ENCODE data around the gene MX2. TPM values are rescaled to one million over a fixed set of nuclear protein-coding genes. Genes with fewer than 3 reads are reported as not detected.

Gene MX2
- total and polyA plus RNA-seq, 2 donors (not counting 1 experiment from before 2014, with no cell fraction given) = 2.0 to 3.6 TPM

DNA sequence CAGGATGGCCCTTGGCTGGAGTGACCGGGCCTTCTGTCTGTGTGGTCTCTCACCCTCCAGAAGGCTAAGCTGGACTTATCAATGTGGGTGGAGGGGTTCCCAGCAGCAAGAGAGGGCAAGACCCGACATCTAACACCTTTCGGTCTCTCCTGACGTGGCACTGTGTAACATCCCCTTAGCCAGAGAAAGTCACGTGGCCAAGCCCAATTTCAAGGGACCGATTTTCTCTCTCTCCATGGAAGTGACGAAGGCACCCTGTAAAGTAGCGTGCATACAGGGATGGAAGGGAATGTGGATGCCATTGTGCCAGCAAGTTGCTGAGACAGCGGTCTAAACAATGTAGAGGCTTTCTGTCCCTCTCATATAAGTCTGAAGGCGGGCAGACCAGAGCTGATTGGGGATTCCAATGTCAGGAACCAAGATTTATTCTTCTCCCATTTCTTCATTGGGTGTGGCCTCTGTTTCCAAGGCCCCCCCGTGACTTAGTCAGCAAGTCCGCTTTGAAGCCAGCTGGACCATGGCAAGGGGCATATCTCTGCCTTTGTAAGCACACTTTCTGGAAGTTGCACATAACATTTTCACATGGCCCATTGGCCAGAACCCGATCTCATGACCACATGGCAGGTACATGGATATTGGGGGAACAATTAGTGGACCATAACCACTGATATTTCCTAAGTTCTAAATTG lies 76.7 kb downstream of the MX2 start:
- no peak for DNase-seq (ENCODE audit: low read depth in 2 of 2)
- Histone ChIP-seq H3K4me3 (replicated peaks in 1 of 4; ENCODE audit: control extremely low read depth in 1 of 4, insufficient read depth in 1 of 4, low read depth in 3 of 4, low read length in 4 of 4) (no peak overlapping the region), H2AFZ (ENCODE audit: low read length) (no peak overlapping the region), H3K79me2 (ENCODE audit: control insufficient read depth, insufficient read depth, low read length) (no peaks in the 10 kb centered on the region), H3K9ac (ENCODE audit: insufficient read depth, low read length) (no peak overlapping the region), H4K20me1 (ENCODE audit: control insufficient read depth, extremely low read depth, insufficient read depth, low read length) (no peaks in the 10 kb centered on the region), H3K27ac (ENCODE audit: insufficient read depth, low read length) (no peak overlapping the region), H3K4me1 (ENCODE audit: control insufficient read depth, extremely low read depth, insufficient read depth, low read length) (no peaks in the 10 kb centered on the region), H3K4me2 (ENCODE audit: extremely low read depth, insufficient read depth, low read length) (no peak overlapping the region), H3K9me3 (ENCODE audit: control insufficient read depth, insufficient read depth, low read depth, low read length) (no peaks in the 10 kb centered on the region), H3K27me3 (ENCODE audit: control insufficient read depth, insufficient read depth, low read length) (no peaks in the 10 kb centered on the region), H3K36me3 (ENCODE audit: control insufficient read depth, insufficient read depth, low read length) (no peaks in the 10 kb centered on the region)
- TF ChIP-seq, protein P1, sequence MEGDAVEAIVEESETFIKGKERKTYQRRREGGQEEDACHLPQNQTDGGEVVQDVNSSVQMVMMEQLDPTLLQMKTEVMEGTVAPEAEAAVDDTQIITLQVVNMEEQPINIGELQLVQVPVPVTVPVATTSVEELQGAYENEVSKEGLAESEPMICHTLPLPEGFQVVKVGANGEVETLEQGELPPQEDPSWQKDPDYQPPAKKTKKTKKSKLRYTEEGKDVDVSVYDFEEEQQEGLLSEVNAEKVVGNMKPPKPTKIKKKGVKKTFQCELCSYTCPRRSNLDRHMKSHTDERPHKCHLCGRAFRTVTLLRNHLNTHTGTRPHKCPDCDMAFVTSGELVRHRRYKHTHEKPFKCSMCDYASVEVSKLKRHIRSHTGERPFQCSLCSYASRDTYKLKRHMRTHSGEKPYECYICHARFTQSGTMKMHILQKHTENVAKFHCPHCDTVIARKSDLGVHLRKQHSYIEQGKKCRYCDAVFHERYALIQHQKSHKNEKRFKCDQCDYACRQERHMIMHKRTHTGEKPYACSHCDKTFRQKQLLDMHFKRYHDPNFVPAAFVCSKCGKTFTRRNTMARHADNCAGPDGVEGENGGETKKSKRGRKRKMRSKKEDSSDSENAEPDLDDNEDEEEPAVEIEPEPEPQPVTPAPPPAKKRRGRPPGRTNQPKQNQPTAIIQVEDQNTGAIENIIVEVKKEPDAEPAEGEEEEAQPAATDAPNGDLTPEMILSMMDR (conservative IDR thresholded peaks at IDR 0.05 in 1 of 2, IDR thresholded peaks at IDR 0.05 in 1 of 2; ENCODE audit: low read depth in 1 of 2, low read length in 2 of 2) = no peak
- no peak for TF ChIP-seq EZH2 (IDR thresholded peaks at IDR 0.05; ENCODE audit: low read length, missing control alignments)

DNA sequence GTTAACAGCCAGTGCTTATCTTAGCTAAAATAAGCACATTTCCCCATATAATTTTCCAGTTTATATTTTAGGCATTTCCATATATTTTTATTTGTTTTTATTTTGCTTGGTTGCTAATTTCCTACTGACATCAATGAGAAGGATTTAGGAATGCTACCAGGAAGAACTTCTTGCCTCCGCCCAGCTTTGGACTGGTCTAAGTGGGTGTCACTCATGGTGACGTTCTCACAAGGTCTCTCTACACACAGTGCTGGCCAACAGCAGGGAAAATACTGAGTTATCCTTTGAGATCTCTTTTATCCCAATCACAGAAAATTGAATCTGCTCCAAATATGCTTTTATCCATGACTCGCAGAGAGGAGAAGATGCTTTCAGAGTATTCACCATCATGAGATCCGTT lies 77.4 kb downstream of the MX2 start:
- TF ChIP-seq EZH2 (IDR thresholded peaks at IDR 0.05; ENCODE audit: low read length, missing control alignments) = no peak
- TF ChIP-seq, protein P1 (conservative IDR thresholded peaks at IDR 0.05 in 1 of 2, IDR thresholded peaks at IDR 0.05 in 1 of 2; ENCODE audit: low read depth in 1 of 2, low read length in 2 of 2) = no peak
- no peak overlapping the region for H2AFZ ChIP-seq (ENCODE audit: low read length)

DNA sequence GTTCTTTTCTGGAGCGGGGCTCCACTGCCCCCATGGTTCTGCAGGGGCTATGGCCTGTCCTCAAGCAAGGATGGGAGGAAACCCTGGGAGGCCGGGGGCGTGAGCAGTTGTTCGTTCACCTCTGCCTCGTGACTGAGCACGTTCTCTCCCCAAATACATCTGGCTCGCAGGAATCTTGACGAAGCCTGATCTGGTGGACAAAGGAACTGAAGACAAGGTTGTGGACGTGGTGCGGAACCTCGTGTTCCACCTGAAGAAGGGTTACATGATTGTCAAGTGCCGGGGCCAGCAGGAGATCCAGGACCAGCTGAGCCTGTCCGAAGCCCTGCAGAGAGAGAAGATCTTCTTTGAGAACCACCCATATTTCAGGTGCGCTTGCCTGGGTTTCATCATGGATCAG lies 79.7 kb downstream of the MX2 start:
- Histone ChIP-seq H2AFZ (ENCODE audit: low read length) (no peak overlapping the region), H3K9me3 (ENCODE audit: control insufficient read depth, insufficient read depth, low read depth, low read length) (no peaks in the 10 kb centered on the region)

More for the DNA sequence above, 77.4 kb downstream of the MX2 start:
- H3K9ac ChIP-seq (ENCODE audit: insufficient read depth, low read length) = no peak overlapping the region
- no peak overlapping the region for H3K4me3 ChIP-seq (replicated peaks in 1 of 4; ENCODE audit: control extremely low read depth in 1 of 4, insufficient read depth in 1 of 4, low read depth in 3 of 4, low read length in 4 of 4)
- H4K20me1 ChIP-seq (ENCODE audit: control insufficient read depth, extremely low read depth, insufficient read depth, low read length) = no peaks in the 10 kb centered on the region
- H3K27ac ChIP-seq (ENCODE audit: insufficient read depth, low read length) = no peak overlapping the region
- no peaks in the 10 kb centered on the region for H3K4me1 ChIP-seq (ENCODE audit: control insufficient read depth, extremely low read depth, insufficient read depth, low read length)
- no peaks in the 10 kb centered on the region for H3K79me2 ChIP-seq (ENCODE audit: control insufficient read depth, insufficient read depth, low read length)
- no peaks in the 10 kb centered on the region for H3K9me3 ChIP-seq (ENCODE audit: control insufficient read depth, insufficient read depth, low read depth, low read length)
- H3K27me3 ChIP-seq (ENCODE audit: control insufficient read depth, insufficient read depth, low read length) = no peaks in the 10 kb centered on the region
- H3K4me2 ChIP-seq (ENCODE audit: extremely low read depth, insufficient read depth, low read length) = no peak overlapping the region
- no peak for DNase-seq (ENCODE audit: low read depth in 2 of 2)
- no peaks in the 10 kb centered on the region for H3K36me3 ChIP-seq (ENCODE audit: control insufficient read depth, insufficient read depth, low read length)

More for the DNA sequence above, 79.7 kb downstream of the MX2 start:
- H3K27me3 ChIP-seq (ENCODE audit: control insufficient read depth, insufficient read depth, low read length) = no peaks in the 10 kb centered on the region
- H3K79me2 ChIP-seq (ENCODE audit: control insufficient read depth, insufficient read depth, low read length) = no peaks in the 10 kb centered on the region
- no peak overlapping the region for H3K27ac ChIP-seq (ENCODE audit: insufficient read depth, low read length)
- no peak overlapping the region for H3K4me2 ChIP-seq (ENCODE audit: extremely low read depth, insufficient read depth, low read length)
- no peak overlapping the region for H3K4me3 ChIP-seq (replicated peaks in 1 of 4; ENCODE audit: control extremely low read depth in 1 of 4, insufficient read depth in 1 of 4, low read depth in 3 of 4, low read length in 4 of 4)
- H3K36me3 ChIP-seq (ENCODE audit: control insufficient read depth, insufficient read depth, low read length) = no peaks in the 10 kb centered on the region
- TF ChIP-seq, protein P1 (conservative IDR thresholded peaks at IDR 0.05 in 1 of 2, IDR thresholded peaks at IDR 0.05 in 1 of 2; ENCODE audit: low read depth in 1 of 2, low read length in 2 of 2) = no peak
- TF ChIP-seq EZH2 (IDR thresholded peaks at IDR 0.05; ENCODE audit: low read length, missing control alignments) = no peak
- no peaks in the 10 kb centered on the region for H3K4me1 ChIP-seq (ENCODE audit: control insufficient read depth, extremely low read depth, insufficient read depth, low read length)
- H3K9ac ChIP-seq (ENCODE audit: insufficient read depth, low read length) = no peak overlapping the region
- DNase-seq (ENCODE audit: low read depth in 2 of 2) = no peak
- H4K20me1 ChIP-seq (ENCODE audit: control insufficient read depth, extremely low read depth, insufficient read depth, low read length) = no peaks in the 10 kb centered on the region

All from fibroblast of lung (primary cell).